ENCODE data around the gene AK4.

- TF ChIP-seq ETV6 (CRISPR knock-in tag; IDR thresholded peaks at IDR 0.05) (no peak), CTCF (IDR thresholded peaks at IDR 0.05) (no peak), FOXK1 (CRISPR knock-in tag; IDR thresholded peaks at IDR 0.05) (no peak), AR (CRISPR knock-in tag; IDR thresholded peaks at IDR 0.05) (no peak), RELA (CRISPR knock-in tag; IDR thresholded peaks at IDR 0.05; ENCODE audit: borderline replicate concordance) (no peak), MAX (CRISPR knock-in tag; IDR thresholded peaks at IDR 0.05) (no peak)
Observed at GRCh38 chr1:65225179-65225578, 77.2 kb downstream of the AK4 start.
